NOMO-1 (cell line): ENCODE data around the gene CNNM3.
A peak's percentile ranks its signal among the peaks of the same experiment; 100 is the strongest.

Source experiments
- DNase-seq, 2 experiments: peaks; one replicate each; lab custom pipeline; 2025; ENCODE audit not compliant: unreplicated experiment in 2 of 2; lab: John Stamatoyannopoulos, UW

Gene CNNM3

DNA sequence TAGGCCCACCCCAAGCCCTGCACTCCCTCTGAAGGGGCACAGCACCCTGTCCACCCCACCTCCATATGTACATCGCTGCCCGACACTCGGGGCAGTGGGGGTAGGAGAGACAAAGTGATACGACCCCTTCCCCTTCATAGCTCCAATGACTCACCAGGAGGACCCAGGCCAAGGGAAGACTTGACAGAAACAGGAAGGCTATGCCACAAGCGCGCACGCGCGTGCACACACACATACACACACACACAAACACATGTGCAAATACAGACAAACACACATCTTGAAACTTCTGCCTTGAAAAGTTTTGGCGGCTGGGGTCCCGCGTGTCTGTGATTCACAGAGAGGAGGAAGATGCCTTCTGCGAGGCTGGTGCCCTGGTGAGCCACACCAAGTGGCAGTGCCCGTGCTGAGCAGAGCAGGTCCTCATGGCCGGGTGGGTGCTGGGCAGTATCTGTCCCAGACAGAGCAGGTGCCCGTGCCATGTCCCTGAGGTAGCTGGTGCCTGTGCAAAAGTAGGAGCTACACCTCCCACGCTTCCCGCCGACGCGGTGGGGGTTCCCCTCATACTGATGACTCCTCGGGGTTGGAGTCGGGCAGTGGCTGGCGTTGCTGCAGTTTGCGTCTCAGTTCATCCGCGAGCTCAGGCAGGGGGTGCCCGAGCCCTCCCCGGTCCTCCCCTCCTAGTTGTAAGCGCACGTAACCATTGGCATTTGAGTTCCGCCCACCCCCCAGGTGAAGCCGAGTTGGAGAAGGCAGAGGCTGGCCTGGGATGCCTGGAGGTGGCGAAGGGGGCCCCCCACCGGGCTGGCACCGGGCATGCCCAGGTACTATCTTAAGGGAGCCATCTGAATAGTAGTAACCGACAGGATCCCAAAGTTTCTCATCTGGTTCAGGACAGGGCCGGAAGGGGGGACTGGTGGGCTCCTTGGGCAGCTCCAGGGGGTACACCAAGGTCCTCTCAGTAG, 44.3 kb downstream of the CNNM3 start:
- no peak for DNase-seq

DNA sequence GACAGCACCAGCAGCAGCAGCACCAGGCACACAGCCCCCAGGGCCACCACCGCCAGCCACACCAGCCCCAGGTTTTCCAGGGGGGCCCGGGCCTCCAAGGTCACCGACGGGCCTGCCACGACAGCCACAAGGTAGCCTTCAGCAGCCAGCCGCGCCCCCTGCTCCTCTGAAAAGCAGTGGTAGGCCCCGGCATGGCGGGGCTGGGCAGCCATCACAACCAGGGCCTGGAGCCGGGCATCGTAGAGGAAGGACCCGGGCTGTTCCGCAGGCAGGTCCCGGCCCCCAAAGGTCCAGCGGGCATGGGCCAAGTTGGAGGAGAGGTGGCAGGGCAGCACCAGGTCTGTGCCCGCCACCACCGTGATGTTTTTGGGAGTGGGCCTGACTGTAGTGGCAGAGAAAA, 45.0 kb downstream of the CNNM3 start:
- DNase-seq = no peak

DNA sequence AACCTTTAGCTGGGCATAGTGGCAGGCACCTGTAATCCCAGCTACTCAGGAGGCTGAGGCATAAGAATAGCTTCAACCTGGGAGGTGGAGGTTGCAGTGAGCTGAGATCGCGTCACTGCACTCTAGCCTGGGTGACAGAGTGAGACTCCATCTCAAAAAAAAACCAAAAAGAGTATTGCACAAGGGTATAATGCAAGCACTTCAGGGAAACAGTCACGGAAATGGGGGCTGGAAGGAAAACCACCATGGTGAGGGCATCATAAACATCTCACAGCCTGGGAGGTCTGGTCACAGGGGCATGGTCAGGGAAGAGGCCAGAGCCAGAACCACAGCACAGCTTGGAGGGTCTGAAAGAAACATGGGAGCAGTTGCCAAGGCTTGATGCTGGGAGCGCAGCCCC, 47.0 kb downstream of the CNNM3 start:
- peak; percentile 21 to 31 for DNase-seq

DNA sequence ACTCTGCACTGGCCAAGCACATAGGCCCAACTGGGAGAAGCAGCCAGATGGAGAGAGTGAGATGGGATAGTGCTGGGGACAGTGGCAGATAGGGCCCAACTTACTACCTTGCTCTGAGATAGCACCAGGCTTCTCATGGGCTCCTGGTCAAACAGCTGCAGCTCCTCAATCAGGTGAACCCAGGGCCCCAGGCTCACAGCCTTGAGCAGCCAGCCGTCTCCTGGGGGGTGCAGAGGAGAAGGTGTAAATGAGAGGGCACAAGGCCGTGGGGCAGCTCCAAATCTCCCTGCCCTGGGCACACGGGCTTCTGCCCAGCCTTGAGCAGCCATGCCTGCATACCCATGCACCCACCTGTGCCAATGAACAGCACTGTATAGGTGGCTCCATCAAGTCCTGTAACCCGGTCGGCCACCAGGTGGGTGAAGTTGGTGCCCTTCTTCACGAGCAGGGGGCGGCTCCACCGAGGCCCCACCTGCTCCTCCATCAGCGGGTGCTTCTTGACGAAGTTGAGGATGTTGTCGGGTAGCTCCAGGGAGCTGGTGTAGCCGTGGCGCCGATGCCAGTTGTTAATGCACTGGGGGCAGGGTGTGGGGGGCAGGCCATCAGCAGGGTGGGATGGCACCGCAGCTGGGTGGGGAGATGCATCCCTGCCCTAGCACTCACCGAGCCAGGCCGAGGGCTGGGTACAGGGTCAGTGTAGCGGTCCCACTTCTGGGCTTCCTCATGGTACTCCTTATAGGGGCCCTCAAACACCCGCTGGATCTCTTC, 47.7 kb downstream of the CNNM3 start:
- DNase-seq = no peak

- DNase-seq = no peak
Measured at GRCh38 chr2:96864343-96865091, 48.4 kb downstream of the CNNM3 start.

GRCh38 chr2:96865654-96866053, 49.6 kb downstream of the CNNM3 start:
- DNase-seq = no peak

GRCh38 chr2:96866149-96866548, 50.1 kb downstream of the CNNM3 start:
- no peak for DNase-seq

DNA sequence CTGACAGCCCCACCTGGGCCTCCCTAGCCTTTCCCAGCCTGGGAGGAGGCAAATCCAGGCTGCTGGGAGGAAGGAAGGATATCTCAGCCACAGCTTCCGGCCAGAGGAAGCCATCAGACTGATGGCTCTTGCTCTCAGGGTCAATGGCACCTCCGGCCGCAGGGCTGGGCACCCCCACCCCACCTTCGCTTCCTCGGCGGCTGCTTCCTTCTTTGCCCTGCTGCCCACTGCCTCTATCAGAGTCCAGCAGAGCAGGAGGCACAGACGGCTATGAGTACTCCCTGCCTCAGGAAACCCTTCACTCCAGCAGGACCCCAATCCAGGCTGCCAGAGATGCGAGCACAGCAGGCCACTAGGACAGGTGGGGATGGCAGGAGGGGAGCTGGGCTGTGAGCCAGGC, 50.5 kb downstream of the CNNM3 start:
- DNase-seq = no peak

GRCh38 chr2:96866986-96867755, 51.1 kb downstream of the CNNM3 start:
- DNase-seq = no peak

DNA sequence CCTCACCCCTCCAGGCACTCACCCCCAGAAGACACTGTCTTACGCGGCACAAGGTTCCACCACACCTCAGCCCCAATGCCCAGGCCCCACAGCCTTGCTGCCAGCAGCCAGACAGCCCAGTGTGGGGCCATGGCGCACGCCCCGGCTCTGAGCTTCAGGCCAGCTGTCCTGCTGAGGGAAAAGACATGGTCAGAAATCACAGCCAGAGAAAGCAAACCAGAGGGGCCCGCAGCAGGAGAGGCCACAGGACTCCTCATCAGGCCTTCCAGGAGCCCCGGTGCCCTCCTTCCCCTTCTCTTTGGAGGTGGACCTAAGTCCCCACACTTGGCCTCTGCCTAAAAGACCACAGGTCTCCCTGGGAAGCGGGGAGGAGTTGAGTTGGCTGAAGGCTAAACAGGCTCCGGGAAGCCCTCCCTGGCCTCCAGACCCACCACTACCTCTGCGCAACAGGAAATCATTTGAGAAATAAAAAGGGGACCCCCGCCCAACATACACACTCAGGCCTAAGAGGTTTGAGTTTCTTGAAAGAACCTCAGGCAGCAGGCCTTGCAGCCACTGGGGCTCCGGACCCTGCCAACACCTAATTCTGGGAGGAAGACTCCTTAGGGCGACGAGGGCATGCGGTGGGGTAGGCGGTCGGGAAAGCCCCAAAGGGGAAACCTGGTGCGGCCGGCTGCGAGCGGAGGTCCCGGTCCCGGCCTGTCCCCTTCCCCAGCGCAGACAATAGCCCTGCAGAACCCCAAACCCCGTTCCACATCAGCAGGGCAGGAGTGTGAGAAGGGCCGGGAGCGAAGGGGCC, 51.9 kb downstream of the CNNM3 start:
- peak; percentile 18 for DNase-seq

GRCh38 chr2:96868555-96869280, 52.6 kb downstream of the CNNM3 start:
- DNase-seq = peak; percentile 71 to 82

- no peak for DNase-seq
Measured at GRCh38 chr2:96869281-96869821, 53.3 kb downstream of the CNNM3 start.

DNA sequence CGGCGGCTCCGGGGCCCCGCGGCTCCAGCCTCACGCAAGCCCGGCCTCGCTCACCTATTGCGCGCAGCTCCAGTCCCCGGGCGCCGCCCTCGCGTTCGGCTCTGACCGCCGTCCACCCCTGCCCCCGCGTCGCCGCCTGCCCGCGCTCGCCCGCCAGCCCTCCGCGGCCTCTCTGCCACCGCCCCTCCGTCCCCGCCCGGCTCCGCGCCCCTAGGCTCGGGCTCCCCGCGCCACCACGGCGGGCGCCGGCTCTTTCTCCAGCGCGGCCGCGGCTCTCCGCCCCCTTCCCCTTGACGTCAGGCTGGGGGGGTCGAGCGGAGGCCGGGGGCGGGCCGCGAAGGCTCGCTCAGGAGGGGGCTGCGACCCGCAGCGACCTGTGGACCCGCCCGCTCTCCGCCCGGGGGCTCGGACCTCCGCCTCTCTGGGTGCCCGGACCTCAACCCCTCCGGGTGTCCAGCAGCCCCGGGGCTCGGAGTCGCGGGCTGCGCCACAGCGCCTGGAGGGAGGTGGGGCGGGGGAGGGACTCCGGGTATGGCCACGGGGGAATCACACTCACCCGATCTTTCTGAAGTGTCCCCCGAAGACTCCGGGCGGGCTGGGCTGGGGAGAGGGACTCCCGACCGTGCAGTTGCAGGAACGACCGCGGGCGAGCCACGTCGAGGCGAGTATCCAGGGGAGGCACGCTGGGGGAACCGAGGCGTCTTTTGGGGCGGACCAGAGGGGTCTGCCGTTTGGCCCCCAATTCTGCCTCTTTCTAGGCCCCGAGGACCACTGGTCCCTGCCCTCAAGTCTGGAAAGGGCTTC, 54.0 kb downstream of the CNNM3 start, which contains the start of gene SEMA4C:
Gene SEMA4C, minus strand, starts transcription at position 259 of the 804 bp plus-strand sequence. CDS start 2,194 bp downstream, outside the sequence.
- peak; percentile 20 to 55 for DNase-seq

DNA sequence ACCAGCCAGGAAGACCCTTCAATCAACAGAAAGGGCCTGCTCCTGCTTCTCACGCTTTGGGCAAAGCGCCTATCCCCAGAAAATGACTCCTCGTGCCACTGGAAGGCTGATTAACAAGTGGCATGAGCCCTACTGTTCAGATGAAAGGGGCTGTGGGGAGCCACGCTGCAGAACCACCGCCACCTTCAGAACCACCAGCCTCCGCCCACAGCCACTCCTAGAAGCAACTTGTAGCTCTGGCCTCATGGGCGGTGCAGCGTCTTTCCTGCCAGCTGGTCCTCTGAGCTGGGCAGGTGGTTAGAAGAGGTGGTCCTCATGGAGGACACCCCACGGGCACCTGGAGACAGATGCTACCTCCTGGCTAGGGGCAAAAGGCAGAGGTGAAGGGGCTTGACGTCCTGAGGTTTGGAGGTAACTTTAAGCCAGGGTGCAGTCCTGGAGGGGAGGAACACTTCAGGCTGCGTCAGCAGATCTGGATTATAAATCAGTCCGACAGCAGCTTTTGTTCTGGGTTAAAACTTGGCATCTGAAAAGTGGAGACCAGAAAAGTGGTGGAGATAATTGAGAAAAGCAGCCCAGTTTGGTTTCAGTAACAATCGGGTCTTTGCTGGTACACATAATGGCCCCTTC, 54.7 kb downstream of the CNNM3 start:
- DNase-seq = peak in 1 of 2 experiments; percentile 12

DNA sequence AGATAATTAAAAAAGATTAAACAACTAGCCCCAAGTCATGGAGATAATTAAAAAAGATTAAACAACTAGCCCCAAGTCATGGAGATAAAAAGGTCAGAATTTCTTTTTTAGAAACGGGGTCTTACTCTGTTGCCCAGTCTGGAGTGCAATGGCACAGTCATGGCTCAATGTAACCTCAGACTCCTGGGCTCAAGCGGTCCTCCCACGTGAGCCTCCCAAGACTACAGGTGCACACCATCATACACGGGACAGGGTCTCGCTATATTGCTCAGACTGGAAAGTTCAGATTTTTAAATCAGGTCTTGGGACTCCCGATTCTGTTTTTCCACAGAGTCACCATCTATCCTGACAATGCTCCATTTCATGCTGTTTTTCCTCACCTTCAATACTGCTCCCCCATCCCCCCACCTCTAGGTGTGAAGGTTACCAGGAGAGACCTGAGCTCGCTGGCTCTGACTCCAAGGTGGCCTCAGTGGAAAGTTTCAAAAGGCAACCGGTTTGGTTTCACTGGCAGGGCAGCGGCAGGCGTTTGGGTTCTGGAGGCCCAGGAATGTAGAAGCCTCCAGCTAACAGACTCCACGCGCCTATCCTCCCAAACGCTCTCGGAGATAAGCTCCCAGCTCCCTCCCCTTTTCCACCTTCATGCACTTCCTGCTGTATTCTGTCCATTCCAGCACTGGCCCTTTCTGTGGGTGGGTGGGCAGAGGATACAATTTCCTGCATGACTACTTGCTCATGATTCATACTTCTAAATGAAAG, 56.7 kb downstream of the CNNM3 start:
- DNase-seq = no peak

DNA sequence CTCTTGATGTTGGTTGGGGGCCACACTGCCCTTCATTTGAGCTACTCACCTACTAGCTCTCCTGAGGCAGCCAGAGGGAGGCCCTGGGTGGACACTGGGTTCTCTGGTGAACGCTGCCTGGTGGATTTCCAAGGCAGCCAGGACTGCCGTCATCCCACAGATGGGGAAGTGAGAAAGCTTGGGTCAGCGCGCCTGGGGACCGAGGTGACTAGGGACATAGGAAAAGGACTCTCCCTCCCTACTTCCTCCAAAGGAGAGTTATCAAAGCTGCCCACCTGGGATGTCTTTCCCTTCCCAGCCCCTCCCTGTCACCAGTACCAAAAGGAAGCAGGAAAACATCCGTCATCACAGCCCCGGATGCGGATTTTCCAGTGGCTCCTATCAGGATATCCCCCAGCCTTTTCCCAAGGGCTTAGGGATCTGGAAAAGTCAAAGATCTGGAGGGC, 57.6 kb downstream of the CNNM3 start:
- peak in 1 of 2 experiments; percentile 18 for DNase-seq
